Omental fat pad (tissue), 4 donors: Measurements from ENCODE around the gene FAAP100. TPM values are rescaled to one million over a fixed set of nuclear protein-coding genes. Genes with fewer than 3 reads are reported as not detected.

Source experiments
- ATAC-seq: fragments of 150-250 bp; one replicate; pipeline ENCODE4 v1.9.1; 2016; ENCODE audit warnings: mild to moderate bottlenecking, moderate library complexity; ENCODE audit not compliant: low FRiP score
- DNase-seq: peaks from one replicate; pipeline ENCODE4 v3.0.0-alpha.2; 2019; ENCODE audit warnings: low spot score
- total RNA-seq, 4 donors: library from RNA; depleted of rRNA; stranded (reverse); fragments of >200 nt; gene quantifications; one replicate each; pipeline ENCODE4 v1.1.0, GENCODE V29; 2016
- TF ChIP-seq, protein P1 (sequence below), 3 donors: fragments of 450-650 bp; IDR thresholded peaks; one replicate each; pipeline ENCODE4 v1.5.1; 2016 to 2017; ENCODE audit warnings: antibody characterized with exemption in 3 of 3, mild to moderate bottlenecking in 3 of 3, moderate library complexity in 2 of 3

Gene FAAP100
- total RNA-seq, 4 donors from 2014 or later, result 13.9 to 28.0 (median 22.8) TPM

DNA sequence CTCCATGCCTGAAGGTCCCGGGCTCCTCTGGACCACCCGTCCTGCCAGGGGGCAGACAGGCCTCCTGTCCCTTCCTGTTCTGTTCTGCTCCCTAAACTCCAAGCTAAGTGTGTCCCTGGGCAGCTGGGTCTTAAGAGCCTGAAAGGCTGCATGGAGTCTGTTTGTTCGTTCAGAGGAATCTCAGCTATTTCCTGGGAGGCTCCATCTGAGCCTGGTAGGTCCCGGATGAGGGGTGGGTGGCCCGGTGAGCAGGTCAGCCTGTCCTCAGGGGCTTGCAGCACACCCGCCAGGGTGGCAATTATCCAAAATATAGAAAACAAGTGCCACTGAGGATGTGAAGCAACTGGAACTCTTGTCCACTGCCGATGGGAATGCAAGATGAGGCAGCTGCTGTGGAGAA lies 52.1 kb downstream of the FAAP100 start:
- TF ChIP-seq, protein P1, sequence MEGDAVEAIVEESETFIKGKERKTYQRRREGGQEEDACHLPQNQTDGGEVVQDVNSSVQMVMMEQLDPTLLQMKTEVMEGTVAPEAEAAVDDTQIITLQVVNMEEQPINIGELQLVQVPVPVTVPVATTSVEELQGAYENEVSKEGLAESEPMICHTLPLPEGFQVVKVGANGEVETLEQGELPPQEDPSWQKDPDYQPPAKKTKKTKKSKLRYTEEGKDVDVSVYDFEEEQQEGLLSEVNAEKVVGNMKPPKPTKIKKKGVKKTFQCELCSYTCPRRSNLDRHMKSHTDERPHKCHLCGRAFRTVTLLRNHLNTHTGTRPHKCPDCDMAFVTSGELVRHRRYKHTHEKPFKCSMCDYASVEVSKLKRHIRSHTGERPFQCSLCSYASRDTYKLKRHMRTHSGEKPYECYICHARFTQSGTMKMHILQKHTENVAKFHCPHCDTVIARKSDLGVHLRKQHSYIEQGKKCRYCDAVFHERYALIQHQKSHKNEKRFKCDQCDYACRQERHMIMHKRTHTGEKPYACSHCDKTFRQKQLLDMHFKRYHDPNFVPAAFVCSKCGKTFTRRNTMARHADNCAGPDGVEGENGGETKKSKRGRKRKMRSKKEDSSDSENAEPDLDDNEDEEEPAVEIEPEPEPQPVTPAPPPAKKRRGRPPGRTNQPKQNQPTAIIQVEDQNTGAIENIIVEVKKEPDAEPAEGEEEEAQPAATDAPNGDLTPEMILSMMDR (IDR thresholded peaks at IDR 0.05), result no peak
- ATAC-seq (no peak), DNase-seq (no peak)

DNA sequence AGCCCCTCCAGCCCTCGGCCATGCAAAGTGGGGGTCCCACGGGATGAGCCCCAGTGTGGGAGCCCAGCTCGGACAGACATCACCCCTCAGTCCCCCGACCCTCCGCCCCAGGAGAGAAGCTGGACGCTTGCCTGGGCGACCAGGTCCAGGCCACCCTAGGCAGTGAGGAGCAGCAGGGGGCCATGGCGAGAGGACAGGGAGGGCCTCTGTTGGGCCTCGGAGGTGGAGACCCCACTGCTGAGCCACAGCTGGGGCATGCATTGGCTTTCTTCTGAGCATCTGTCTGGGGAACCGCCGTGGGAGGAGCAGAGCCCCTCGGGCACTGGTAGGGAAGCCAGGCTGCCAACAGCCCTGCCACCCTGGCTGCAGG lies 52.6 kb downstream of the FAAP100 start:
- TF ChIP-seq, protein P1 (IDR thresholded peaks at IDR 0.05), result no peak

DNA sequence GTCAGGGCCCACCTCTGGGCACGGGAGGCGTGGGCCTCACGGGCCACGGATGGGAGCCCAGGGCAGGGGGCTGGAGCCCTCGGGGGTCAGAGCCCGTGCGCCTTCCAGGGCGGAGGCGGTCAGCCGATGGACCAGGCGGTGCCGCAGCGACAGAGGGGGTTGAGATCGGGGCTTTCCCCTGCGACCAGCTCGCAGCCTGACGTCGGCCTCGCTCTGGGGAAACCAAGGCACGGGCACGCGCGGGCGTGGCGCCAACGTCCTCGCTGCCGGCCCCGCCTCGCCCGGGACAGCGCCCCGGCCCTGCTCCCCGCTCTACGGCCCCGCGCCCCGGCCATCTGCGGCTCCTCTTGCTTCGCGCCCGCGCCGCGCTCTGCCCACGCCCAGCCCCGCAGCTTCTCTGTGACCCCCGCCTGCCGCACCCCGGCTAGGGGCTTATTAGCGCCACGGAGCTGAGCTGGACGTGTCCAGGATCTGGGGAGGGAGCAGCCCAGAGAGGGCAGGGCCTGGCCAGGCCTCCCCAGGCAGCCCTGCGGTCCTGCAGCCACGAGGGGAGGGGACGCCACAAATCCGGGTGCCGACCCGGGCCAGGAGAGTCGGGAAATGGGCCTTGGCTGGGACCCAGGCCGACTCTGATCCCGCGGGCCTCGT lies 53.1 kb downstream of the FAAP100 start:
- ATAC-seq, result no peak

More for the DNA sequence above, 52.6 kb downstream of the FAAP100 start:
- DNase-seq (no peak), ATAC-seq (peak; percentile 38)

DNA sequence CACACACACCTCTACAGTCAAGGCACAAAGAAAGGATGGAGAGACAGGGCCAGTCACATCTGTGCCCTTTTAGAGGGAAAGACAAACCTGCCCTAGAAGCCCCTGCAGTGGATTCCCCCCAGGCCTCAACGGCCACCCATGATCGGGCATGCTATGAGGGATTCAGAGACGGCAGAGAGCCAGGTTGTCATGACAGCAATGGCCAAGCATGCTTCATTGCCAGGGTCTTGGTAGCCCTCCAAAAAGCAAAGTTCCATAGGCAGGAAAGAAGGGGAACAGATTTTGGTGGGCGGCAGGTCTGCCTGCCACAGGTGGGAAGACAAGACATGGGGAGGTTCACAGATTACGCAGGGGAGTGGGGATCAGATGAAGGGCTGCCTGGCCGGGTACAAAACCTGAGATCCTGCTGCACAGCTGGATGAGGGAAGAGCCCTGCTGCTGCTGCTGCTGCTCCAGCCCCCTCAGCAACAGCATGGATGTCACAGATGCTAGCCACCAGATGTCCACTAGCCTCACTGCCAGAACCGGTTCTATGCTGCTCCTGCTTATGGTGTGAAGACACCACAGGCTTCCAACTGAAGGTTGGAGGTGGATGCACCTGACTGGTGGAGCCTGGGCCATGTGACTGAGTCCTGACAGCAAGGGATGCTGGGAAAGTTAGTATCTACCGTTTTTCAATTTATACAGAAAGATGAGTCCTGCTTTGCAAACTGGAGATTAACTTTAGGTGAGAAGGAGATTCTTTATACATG lies 57.4 kb downstream of the FAAP100 start:
- ATAC-seq, result no peak
- TF ChIP-seq, protein P1 (IDR thresholded peaks at IDR 0.05), result no peak
- DNase-seq, result no peak

More for the DNA sequence above, 53.1 kb downstream of the FAAP100 start:
- TF ChIP-seq, protein P1 (IDR thresholded peaks at IDR 0.05), result no peak
- DNase-seq, result no peak

DNA sequence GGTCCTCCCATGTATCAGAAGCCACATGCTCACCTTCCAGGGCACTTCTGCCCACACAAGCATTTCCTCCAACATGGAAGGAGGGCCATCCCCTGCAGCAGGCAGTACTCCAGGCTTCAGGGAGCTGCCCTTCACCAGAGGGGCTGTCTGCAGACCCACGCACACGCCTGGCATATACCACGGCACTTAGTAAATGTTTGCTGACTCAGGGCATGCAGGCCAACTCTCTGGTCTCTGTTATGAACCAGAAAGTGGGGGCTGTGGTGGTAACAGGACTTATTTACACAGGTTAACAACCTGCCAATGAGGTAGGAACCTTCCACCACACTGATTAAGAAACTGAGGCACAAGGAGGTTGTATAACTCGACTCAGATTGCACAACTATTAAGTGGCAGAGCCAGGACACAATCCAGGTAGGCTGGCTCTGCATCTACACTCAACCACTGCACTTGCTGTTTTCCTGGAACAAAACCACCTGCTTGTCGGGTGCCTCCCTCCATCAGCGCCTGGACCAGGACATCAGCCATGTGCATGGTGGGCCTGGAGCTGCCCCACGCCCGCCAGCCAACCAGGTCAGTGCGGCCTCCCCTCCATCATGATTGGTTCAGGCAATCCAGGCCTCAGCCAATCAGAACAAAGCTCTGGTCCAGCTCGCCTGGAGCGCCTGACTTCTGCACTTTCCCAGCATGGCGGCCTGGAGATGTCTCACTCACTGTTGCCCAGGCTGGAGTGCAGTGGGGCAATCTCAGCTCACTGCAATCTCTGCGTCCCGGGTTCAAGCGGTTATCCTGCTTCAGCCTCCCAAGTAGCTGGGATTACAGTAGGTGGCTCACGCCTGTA lies 58.7 kb downstream of the FAAP100 start:
- DNase-seq (no peak), ATAC-seq (no peak)
- TF ChIP-seq, protein P1 (IDR thresholded peaks at IDR 0.05), result no peak

DNA sequence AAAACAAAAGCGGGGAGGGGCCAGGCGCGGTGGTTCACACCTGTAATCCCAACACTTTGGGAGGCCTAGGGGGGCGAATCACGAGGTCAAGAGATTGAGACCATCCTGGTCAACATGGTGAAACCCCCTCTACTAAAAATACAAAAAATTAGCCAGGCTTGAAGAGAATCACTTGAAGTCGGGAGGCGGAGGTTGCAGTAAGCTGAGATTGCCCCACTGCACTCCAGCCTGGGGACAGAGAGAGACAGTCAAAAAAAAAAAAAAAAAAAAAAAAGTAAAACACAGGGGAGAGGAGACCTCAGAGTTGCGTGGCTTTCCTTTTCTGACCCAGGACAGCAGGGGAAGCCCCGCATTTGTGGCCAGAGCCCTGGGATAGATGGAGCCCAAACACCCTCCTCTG lies 59.4 kb downstream of the FAAP100 start:
- TF ChIP-seq, protein P1 (IDR thresholded peaks at IDR 0.05), result no peak
- DNase-seq, result no peak
- ATAC-seq, result no peak
